ENCODE data around the gene CDC27.

- TF ChIP-seq POLR2A (IDR thresholded peaks at IDR 0.05; ENCODE audit: low read depth, low read length), result peak; percentile 29; the same call in 1 of the 2 replicates
- TF ChIP-seq POLR2AphosphoS5 (IDR thresholded peaks at IDR 0.05; ENCODE audit: low read depth, low read length), result no peak
These were observed 88.9 kb downstream of the CDC27 start for GRCh38 chr17:47099987-47100711.

All from GM12892 (cell line).